Measurements from ENCODE around the gene TSPAN12.

Gene TSPAN12

DNA sequence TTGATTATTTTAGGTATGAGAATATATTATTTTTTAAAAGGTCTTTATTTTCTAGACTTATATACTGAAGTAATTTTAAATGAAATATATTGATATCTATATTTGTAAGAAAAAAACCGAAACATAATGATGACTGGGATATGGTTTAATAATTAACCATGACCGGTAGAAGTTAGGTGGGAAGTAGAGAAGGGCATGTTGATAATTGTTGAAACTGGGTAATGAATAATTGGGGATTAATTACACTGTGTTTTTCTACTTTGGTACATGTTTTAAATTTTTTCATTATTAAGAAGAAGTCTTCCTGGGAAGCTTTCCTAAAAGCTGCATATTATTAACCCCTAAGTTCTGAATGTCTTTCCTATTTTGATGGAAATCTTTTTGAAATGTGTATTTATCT, 16.3 kb downstream of the TSPAN12 start:
- DNase-seq, result no peak

DNA sequence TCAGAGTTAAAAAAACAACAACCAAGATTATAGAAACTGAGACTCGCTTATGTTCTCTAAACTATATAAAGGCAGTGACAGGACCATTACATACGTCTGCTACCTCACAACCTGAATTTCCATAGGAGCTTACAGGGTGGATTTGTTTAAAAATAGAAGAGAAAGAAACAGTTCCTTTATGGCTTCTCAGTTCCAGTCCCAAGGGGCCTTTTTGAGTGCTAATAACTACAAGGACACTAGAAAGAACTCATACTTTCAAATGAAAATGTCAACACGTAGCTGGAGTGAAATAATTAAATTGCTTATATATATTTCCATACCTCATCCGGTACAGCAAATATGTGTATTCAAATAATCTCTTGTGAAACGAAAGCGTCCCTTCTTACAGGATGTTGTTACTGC, 19.7 kb downstream of the TSPAN12 start:
- no peak for DNase-seq

DNA sequence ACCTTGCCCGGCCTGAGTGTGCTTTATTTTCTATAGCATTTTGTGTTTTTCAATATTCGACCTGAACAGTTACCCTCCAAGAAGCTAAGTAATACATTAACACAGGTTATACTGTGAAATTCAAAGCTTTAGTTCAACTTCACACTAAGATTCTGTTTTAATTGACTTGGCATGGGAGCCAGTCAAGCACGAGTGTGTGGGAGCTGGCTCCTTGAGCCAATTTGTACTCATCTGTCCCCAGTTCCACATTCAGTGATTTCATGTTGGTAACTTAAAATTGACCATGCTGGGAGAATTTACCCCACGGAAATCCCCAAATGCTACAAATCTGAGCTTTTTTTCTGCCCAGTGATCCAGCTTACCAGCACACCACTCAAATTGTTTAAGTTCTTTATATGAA, 20.3 kb downstream of the TSPAN12 start:
- no peak for DNase-seq

DNA sequence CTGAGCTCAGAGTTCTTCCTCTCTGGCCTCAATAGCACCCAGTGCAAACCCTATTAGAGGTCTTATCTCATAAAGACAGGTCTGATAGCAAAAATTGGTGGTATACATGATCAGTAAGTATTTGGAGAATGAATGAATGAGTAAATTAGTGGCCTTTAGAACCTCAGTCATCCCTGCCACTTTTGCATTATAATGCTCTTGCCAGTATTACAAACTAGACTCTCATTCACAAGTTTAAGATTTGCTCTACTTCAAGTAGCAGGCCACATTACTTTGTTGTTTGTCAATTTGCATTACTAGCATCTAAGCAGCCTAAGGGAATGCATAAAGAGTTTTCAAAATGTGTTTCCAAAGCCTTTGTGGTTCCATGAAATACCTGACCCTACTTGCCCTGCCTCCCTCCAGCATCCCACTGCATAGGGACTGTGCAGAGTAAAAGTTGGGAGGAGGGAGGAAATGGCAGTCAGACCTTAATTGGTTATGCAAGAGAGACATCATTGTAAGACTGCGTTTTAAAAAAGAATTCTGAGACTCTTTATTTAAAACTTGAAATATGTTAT, 21.3 kb downstream of the TSPAN12 start:
- DNase-seq, result no peak

DNA sequence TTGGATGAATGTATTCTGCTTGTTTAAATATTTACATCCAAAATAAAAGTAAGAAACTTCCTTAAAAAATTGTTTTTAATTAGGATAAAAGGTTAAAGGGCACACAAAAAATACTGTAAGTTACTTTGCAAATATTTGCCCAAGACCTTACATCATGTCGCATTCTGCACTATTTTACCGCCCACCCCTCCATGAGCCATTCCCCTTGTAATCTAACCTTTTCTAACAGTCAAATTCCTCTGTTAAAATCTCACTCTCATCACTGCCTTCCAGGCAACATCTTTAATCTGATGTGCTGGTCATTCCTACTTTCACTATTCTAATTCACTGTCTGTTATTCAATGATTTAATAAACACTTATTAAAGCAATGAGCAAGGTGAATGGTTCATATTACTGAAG, 23.2 kb downstream of the TSPAN12 start:
- no peak for DNase-seq

DNA sequence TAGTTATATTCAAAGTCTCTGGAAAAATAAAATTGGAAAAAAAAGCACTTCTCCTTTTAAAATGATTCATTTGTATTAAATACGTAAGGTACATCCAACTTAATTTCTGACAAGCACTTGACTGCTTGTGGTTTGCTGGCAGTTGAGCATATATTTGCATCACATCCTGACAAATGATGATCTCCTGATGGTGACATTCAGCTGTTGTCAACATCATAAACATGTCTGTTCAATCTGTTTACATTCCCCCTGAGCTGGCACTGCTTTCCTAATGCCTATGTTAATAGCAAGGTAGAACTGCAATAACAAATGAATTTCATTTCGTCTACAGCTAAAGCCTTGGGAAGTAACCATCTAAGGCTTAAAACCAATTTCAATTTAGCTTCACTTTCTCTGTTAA, 24.4 kb downstream of the TSPAN12 start:
- no peak for DNase-seq

DNA sequence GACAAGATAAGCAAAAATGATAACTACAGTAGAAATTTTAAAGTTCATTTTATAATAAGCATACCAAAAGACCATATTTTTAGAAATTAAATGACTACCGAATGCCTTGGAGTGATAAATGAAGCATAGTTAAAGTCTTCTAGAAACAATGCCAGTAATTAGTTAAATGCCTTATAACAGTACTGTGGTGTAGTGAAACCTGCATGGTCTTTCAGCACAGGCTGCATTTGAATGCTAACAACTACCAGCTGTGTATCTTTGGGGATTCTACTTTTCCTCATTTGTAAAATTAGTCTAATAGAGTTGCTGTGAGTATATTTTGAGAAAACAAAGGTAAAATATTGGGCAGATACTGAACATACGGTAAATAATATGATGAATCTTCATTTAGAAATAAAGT, 25.1 kb downstream of the TSPAN12 start:
- no peak for DNase-seq

DNA sequence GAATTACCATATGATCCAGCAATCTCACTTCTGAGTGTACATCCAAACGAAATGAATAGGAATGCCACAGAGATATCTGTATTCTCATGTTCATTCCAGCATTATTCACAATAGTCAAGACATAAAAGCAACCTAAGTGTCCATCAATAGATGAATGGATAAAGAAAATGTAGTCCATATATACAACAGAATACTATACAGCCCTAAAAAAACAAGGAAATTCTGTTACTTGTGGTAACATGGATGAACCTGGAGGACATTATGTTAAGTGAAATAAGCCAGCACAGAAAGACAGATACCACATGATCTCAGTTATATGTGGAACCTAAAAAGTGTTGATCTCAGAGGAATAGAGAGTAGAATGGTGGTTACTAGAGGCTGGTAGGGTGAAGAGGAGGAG, 26.7 kb downstream of the TSPAN12 start:
- DNase-seq, result no peak

DNA sequence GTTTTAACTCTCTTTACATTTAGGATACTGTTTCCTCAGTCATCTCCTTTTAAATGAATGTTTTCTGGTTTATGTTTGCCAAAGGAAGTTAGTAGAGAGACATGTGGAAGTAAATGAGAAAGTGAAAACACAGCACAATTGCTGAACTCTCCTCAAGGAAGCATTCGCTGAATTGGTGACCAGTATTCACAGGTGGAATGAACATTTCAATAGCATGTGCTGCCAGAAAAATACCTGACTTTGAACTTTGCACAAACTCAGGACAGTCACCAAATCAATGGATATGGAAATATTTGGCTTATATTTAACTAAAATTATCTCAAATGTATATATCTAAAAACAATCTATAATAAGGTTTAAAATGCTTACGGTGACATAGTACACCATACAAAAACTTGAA, 28.5 kb downstream of the TSPAN12 start:
- no peak for DNase-seq

DNA sequence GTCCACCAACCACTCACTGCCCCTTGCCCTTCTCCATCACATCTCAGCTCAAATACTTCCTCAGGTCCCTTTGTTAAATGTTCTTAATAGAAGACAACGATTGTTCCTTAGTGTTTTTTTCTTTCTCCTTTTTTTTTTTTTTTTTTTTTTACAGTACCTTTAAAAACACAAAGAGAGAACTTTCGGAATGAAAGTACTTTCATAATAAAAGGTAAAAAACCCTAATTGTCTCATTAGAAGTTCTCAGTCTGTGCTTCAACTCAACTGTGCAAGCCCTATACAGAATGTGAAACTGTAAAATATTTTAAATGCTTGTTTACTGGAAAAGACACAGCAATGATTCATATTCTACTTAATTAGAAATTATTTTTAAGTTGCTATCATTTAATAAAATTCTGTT, 29.4 kb downstream of the TSPAN12 start:
- DNase-seq, result no peak

DNA sequence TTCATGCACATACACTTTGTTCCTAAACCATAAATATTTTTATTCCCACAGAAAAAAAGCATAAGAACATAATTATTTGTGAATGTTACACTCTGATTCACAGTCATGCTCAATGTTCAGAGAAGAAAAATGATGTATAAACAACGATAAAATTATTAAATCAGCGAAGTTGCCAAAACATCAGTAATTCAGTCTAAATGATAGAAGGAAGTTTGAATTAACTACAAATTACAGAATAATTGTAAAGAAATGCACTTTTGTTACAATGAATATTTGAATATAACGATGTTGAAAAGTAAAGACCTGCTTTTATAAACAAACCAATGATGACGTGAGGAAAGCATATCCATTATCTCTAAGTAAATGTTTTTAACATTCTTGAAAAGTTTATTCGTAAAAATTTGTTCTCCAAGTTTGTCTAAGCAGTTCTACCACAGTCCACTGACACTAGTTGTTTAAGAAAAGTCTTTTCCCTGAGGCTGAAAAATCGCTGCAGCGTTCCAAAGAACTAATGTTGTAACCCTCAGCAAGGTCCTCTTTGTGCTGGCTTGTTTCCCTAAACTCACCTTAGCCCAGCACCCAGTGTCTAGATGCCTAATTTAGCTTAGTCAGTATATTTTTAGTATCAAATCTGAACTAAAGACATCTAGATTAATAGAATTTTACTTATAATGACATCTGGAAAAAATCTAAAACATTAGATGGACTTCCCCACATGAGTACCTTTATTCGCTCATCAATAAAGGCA, 30.4 kb downstream of the TSPAN12 start:
- DNase-seq, result no peak

DNA sequence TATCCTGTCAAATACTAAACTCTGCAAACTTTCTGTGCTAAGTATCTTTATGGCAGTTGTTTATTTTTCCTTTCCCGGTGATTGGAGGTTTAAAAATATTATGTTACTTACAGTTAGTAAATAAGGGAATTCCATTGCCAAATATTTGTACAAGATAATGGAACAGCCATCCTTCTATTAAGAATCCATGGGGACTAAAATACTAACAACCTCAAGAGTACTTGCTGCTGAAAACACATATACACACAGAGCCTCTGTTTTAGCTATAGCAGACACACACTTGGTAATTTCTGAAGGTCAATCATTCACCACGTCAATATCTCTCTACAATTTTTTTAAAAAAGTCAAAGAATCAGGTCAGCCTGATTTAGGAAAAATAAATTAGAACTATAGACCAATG, 32.4 kb downstream of the TSPAN12 start:
- DNase-seq, result no peak

DNA sequence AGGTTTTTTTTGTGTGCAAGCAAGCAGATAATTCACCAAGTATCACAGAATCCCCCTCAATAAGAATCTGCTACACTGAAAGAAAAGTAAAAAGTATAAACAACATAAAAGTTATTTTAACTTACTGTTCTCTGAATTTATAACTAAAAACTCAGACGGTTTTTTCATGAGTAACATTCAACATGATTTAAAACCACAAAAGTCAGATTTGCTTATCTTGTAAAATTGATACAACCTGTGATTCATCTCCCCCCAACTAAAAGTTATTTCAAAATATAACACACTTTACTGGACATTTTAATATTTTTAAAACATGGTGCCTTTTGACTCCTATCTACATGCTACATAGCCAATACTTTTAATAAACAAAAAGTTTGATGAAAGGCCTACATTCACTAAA, 32.8 kb downstream of the TSPAN12 start:
- no peak for DNase-seq

DNA sequence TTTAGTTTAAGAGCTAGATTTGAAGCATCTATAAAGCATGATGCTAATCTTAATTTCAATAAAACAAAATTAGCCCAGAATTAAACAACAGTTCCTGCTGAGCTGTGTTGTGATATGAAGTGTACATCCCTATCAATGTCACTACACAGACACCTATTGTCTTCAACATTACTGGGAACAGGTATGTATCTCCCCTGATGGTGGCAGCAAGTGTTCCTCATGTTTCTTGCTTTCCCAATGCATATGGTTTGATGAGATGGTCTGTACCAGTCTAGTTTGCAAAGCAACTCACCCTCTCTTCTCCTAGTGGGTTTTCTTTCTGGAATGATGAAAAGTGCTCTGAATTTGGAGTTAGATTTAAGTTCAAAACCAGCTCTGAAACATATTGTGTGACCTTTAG, 38.1 kb downstream of the TSPAN12 start:
- no peak for DNase-seq

DNA sequence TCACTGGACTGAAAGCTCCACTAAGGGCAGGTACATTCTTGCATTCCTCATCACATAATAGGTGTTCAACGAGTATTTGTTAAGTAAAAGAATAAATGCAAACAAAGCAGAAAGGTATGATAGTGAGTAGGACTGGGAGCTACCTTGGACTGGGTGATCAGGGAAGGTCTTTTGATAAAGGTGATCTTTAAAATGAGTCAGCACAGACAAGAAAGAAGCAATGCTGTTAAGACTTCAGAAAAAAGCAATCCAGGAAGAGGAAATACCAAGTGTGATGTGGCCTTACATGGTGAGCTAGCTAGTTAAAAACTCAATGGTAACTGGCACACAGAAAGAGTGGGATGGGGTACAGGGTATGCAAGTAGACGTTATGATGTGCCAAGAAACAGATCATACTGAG, 40.1 kb downstream of the TSPAN12 start:
- DNase-seq, result no peak

DNA sequence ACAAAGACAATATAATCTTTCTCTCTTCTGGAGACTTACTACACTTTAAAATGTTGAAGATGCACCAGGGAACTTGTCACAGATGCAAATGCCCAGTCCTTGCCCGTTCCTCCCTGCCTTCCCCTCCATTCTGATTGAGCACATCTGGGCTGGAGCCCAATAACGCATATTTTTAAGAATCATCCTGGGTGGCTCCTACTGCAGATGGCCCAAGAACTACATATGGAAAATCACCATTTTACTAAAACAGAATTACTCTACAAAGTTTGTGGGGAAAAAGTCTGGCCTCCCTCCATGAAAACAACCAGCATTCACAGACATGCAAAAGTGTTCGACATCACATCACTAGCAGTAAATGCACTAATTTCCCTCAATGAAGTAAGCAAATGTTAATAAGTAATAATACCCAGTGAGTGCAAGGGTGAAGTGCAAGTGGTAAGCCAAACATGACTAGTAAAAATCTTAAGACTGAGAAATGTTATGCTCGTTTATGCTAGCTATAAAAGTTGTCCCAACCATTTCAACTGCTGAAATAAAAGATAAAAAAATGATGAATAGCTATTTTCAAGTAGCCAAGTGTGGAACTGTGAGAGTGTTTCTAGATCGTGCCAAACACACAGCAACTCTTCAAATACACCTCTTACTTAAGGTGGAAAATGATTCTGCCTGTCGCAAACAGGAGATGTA, 43.5 kb downstream of the TSPAN12 start:
- DNase-seq, result no peak

DNA sequence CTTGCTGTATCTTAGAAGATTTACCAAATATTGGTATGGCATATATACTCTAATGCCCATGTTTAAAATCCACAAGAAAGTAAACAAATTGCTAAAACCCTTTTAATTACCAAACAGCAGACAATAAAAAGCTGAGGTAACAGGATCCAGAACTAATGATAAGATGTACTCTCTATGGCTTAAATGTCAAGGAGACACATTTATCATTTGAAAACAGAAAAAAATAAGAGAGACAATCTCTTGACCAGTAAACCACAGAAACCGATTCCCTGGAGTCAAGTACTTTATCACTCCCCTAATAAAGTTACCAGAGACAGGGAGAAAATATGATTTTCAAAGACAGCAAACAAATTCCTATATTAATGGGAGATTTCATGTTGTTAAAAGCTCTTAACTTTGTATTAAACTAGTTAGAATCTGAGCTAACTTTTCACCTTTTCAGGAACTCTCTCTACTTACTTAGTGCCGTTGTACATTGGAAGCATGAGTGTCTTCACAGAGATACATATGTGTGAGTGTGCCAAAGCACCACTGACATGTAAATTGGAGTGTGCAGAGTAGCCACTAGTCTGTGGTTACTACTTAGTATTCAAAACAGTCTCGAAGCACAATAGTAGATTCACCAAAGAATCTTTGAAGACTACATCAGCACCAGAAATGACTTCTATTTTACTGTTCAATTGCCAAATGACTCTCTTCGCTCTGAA, 44.2 kb downstream of the TSPAN12 start:
- no peak for DNase-seq

DNA sequence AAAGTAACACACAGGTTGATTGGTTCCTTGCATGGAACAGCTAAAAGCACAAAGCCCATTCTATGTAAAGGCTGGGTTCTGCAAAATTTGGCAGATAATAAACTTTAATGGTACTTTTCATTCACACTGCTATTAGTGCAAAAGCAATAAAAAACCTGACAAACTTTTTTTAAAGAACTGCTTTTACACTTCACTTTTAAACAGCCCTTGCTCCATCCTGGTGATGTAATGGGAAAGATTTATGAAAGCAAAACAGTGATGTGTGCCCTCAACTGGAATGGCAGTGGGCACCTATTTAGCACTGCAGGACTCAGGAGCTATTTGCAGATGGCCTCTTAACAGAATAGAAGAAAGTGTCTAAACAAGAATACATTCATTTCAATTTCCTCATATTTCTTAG, 44.9 kb downstream of the TSPAN12 start:
- DNase-seq, result no peak

DNA sequence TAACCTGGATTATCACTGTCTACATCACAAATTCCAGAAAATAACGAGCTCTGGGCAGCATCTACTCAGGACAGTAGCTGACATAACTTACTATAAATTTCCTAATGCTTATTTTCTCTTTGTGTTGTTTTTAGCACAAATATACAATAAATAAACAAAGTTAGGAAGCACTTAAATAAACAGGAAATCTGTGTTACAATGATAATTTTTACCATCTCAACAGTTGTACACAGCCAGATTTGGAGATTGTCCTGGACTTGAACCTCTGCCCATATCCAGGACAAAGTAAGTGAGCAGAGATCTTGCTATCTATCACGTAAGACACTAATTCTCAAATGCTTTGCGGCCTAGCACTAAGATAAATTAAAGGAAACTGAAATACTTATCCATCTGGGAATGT, 48.7 kb downstream of the TSPAN12 start:
- DNase-seq, result no peak

DNA sequence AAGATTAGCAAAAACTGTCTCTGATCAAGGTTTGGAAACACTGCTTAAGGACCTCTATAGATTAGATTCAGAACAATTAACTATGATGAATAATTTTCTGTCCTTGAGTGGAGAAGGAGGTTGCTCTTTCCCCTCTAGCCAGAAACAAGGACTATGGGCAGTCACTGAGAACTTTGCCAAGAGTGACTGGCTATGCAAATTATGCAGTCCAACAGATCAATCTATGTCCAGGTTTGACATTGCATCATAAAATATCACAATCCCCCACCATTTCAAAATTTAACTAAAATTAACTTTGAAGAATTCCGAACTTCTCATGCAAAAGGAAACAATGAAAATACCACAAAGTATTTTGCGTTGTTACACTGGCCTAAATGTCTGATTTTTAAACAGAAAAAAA, 50.6 kb downstream of the TSPAN12 start:
- DNase-seq, result no peak

DNA sequence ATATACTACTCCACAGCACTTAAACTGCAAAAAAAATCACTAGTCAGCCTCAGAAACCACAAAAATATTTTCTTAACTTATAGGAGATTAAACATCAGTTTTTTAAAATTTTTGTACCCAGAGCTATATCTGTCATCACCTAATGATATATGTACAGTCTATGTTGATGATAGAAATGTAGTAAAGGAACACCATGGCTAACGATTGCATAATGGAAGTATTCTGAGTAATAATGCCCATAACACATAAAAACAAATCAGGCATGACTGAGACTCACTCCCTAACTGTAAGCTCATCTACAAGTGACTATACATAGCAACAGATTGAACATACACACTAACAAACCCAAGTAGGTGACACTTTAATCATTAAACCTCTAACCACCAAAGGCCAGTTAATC, 51.3 kb downstream of the TSPAN12 start:
- DNase-seq, result no peak

DNA sequence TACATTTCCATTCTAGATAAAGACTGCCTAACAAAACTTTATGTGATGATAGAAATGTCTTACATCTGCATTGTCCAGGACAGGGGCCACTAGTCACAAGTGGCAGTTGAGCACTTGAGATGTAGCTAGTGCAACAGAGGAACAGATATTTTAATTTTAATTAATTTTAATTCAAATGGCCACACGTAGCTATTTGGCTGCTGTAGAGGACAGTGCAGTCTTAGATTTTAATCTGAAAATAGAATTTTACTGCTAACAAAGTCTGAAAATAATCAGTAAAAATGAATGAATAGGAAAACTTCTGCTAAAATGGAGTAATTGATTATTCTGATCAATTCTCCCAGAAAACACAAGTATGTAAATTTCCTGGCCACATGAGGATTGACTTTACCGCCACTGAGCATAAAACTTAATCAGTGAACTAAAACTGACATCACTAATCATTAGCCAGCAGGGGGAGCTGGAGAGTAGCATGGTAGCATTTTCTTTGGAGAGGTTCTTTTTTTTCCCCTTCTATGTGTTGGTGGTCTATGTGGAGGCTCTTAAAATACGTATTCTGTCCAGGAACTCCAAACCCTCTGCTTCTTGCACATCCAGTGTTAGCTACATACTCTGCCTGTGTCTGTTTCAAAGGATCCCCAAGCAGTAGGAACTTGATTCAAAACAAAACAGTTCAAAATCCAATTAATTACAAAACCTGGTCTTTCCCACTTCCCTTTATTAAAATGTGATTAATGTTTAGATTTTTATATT, 52.1 kb downstream of the TSPAN12 start:
- no peak for DNase-seq

DNA sequence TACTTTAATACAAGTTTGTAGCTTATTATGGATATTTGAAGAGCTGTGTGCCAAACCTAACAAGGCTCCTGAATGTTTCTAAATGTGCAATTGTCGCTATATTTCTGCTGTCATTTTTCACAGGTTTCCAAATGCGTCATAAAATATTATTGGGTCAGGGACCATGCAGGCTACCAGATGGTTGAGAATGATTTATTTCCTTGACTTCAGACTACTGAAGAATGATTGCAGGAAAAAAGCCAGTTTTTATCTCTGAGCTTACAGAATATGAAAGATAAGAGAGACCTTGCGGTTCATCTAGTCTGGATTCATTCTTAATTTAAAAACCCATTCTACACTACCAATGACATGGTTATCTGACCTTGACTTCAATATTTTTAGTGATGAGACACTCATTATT, 55.2 kb downstream of the TSPAN12 start:
- DNase-seq, result no peak
